GM19463 (cell line): ENCODE results near the gene EPG5.
"Not testable (repeated sequence)": the region's sequence is repeated elsewhere in the genome, so short reads cannot be mapped to it uniquely, and the experiment has no call there.

Source experiments
- ATAC-seq: cut with Tn5 transposase; IDR thresholded peaks from one replicate; pipeline ENCODE4 v1.9.1; 2021; ENCODE audit warnings: mild to moderate bottlenecking, moderate library complexity; ENCODE audit not compliant: unreplicated experiment

The EPG5 gene

DNA sequence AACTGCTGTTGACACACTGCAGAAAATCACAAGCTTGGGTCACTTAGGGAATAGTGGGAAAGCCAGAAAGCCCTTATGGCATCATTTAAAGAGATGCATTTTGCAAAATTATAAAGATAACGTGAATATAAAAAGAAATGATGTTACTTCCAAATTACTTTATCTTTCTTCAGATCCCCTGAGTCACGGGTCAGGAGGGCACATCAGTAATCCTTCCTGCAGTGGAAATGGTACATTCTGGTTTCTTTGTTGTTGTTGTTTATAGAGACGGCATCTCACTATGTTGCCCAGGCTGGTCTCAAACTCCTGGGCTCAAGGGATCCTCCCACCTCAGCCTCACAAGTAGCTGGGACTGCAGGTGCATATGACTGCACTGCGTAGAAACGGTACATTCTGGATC, 9.8 kb upstream of the EPG5 start:
- ATAC-seq = no peak

- no peak for ATAC-seq
These were observed 9.4 kb upstream of the EPG5 start for GRCh38 chr18:45976566-45976965.

DNA sequence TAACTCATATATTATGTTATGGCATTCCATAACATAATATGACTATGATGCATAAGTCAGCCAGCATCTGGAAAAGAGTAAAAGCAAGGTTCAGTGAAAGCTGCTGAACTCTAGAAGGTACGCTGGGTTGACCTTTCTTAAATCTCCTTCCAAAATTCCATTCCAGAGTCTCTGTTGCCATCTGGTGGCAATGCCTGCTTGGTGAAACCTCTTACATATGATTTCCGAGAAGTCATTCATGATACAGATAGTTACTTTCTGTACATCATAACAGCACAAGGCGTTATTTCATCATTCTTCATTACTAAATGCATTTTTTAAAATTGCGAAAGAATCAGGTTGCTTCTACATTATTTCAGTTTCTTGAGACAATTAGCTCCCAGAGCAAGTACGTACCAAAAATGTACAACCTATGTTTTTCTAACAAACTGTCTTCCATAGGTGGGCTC, 7.0 kb upstream of the EPG5 start:
- ATAC-seq = no peak

GRCh38 chr18:45964913-45965312, 2.2 kb downstream of the EPG5 start:
- not testable (repeated sequence) for ATAC-seq

GRCh38 chr18:45962866-45963265, 4.3 kb downstream of the EPG5 start:
- ATAC-seq = no peak

DNA sequence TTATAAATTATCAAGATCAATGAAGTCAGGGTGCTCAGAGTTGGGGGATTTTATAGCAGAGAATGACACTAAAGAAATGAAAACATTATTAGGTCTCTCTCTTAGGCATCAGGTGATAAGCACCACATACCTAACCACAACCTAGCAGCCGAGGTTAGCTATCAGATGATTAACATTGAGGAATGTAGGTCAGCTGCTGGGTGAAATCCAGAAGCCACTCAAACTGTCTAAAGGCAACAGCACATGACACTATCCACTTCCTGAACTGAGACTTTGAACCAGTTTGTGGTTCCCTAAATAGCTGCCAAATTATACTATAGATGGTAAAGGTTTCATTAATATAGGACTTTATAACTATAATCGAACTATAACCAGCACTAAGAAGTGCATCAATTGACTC, 4.7 kb downstream of the EPG5 start:
- no peak for ATAC-seq

DNA sequence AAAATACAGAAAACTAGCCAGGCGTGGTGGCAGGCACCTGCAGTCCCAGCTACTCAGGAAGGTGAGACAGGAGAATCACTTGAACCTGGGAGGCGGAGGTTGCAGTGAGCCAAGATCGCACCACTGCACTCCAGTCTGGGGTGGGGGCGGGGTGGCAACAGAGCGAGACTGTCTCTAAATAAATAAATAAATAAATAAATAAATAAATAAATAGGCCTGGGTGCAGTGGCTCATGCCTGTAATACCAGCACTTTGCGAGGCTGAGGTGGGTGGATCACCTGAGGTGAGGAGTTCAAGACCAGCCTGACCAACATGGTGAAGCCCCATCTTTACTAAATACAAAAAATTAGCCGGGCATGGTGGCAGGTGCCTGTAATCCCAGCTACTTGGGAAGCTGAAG, 7.6 kb downstream of the EPG5 start:
- ATAC-seq = not testable (repeated sequence)

DNA sequence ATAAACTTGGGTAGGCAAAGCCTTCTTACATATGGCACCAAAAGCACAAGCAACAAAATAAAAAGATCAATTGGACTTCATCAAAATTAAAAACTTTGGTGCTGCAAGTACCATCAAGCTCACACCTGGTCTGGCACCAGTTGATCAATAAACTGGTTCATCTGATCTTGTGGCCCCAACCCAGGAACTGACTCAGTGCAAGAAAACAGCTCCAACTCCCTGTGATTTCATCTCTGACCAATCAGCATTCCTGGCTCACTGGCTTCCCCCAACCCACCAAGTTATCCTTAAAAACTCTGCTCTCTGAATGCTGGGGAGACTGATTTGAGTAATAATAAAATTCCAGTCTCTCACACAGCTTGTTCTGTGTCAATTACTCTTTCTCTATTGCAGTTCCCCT, 8.4 kb downstream of the EPG5 start:
- ATAC-seq = no peak

DNA sequence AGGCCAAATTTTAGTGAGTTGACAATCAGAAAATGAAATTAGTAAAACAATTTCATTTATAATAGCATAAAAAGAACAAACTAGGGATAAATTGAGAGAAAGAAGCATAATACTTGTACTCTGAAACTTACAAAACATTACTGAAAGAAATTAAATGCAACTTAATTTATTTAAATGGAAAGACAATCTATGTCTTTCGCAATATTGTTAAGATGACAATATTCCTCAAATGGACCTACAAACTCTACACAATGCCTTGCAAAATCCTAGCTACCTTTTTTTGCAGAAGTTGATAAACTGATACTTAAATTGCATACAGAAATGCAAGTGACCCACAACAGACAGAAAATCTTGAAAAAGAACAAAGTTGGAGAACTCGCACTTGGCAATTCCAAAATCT, 9.1 kb downstream of the EPG5 start:
- no peak for ATAC-seq

DNA sequence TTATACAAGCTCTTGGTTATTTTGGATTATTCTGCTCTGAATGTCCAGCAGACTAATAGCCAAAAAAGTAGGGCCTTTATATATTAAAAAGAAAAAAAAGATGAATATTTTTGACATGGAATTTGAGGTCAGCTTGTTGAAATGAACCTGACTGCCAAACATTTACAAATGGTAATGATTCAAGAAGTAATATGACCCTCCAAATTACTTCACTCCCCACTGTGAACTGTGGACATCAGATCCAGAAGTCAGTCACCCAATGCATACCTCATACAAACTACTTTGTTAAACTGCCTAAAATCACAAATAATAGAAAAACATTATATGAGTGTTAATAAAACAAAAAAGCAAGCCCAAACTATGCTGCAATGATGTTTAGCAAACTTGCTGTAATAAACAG, 10.0 kb downstream of the EPG5 start:
- no peak for ATAC-seq

- no peak for ATAC-seq
These were observed 12.8 kb downstream of the EPG5 start for GRCh38 chr18:45954070-45954934.

GRCh38 chr18:45951016-45951714, 16.0 kb downstream of the EPG5 start:
- ATAC-seq = no peak

DNA sequence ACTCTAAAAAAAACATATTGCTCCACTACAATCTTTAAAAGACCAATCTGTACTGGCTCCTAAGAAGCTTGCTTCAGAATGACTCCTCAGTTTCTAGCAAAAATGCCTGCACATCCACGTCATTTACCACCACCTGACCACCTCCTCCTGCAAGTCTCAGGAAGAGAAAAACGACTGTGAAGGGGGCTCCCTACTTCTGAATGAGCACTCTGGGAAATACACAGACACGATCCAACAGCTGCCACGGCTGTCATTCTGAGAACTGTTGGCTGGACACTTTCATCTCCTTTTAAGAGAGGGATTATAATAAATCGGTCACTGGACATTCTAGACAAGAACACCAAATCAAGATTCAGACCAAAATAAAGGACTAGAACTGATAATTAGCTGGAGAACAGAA, 21.5 kb downstream of the EPG5 start:
- no peak for ATAC-seq

GRCh38 chr18:45940724-45941123, 26.4 kb downstream of the EPG5 start:
- ATAC-seq = no peak

- no peak for ATAC-seq
These were observed 27.9 kb downstream of the EPG5 start for GRCh38 chr18:45939236-45939635.

DNA sequence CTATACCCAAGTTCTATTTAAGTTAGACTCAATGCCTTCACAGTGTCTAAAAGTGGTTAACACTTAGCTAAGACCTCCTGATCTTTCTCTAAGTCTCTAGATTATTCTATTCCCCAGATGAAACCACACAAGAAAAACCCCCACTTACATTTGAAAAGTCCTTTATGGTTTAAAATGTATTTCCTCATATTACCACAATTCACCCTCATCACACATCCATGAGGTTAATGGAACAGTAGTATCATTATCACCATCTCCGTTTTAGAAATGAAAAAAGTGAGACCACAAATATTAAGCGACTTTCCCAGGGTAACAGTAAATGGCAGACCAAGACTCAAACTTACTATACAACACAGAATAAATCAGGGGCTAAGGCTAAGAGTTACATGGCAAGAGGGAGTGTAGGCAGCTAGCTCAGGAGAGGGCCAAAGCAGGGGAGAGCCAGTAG, 28.6 kb downstream of the EPG5 start:
- ATAC-seq = no peak

GRCh38 chr18:45935591-45936335, 31.4 kb downstream of the EPG5 start:
- no peak for ATAC-seq

GRCh38 chr18:45932708-45933107, 34.4 kb downstream of the EPG5 start:
- ATAC-seq = no peak

DNA sequence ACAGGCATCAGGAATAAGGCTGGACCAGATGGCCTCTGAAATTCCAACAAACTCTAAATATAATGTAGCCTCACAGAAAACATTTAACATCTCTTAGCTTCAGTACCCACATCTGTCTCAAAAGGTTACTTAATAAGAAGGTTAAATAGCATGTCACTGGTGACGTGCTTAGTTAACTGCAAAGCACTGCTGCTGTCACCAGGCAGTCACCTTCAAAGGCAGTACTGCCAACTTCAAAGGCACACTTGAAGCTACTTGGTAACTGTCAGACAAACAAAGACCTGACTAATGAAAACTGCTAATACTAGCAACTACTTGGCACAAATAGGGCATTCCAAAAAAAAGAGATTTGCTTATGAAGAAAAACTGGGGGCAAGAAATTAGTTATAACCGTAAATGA, 36.2 kb downstream of the EPG5 start:
- ATAC-seq = no peak

- no peak for ATAC-seq
These were observed 40.4 kb downstream of the EPG5 start for GRCh38 chr18:45926691-45927090.

GRCh38 chr18:45926085-45926484, 41.0 kb downstream of the EPG5 start:
- no peak for ATAC-seq

DNA sequence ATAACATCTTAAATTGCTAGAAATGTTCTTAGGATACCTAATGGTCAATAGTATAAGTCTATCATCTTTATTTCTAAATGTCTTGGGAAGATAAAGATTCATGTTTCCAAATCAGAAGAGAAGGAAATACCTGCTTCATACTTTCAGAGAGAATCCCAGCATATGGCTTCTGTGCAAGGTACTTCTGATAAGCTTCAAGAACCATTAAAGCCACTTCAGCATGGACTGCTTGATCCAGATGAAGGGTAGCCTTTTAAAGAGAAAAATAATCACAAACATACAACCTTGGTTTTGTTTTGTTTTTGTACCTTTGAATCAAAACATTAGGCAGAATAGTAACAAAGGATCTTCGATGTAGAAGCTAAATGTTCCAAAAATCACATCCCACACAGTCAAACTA, 44.0 kb downstream of the EPG5 start:
- no peak for ATAC-seq
